Measurements from ENCODE around the gene WTIP. TPM values are rescaled to one million over a fixed set of nuclear protein-coding genes. Genes with fewer than 3 reads are reported as not detected.

Gene WTIP
- total RNA-seq, 1 donor from 2014 or later = 28.2 TPM

DNA sequence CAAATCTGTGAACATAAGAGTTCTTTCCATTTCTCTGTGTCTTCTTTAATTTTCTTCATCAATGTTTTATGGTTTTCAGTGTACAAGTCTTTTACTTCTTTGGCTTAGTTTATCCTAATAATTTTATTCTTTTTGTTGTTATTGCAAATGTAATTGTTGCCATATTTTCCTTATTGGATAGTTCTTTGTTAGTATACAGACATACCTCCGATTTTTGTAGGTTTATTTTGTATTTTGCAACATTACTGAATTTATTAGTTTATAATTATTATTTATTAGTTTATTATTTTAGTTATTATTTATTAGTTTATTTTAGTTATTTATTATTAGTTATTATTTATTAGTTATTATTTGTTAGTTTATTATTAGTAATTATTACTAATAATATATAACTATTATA, 43.4 kb downstream of the WTIP start:
- Histone ChIP-seq H3K4me2 (no peak overlapping the region), H3K36me3 (no peaks in the 10 kb centered on the region), H3K4me1 (no peaks in the 10 kb centered on the region), H3F3A (ENCODE audit: low read depth) (no peaks in the 10 kb centered on the region), H3K9ac (no peak overlapping the region), H3K27me3 (peaks cover 30% of the 10 kb centered on the region), H2AFZ (replicated peaks) (no peak overlapping the region), H3K27ac (no peak overlapping the region), H3K9me3 (ENCODE audit: low read depth) (peaks cover 9% of the 10 kb centered on the region), H3K79me2 (ENCODE audit: low read depth) (no peaks in the 10 kb centered on the region), H4K20me1 (ENCODE audit: low read depth) (no peaks in the 10 kb centered on the region), H3K4me3 (no peak overlapping the region)
- TF ChIP-seq EZH2 (IDR thresholded peaks at IDR 0.05) = no peak
- H3K36me3 Mint-ChIP-seq = no peaks in the 10 kb centered on the region
- H3K9me3 Mint-ChIP-seq = peaks cover 4% of the 10 kb centered on the region
- H3K4me1 Mint-ChIP-seq = no peaks in the 10 kb centered on the region
- H3K27ac Mint-ChIP-seq = no peak overlapping the region
- DNase-seq (ENCODE audit: low spot score) = no peak
- H3K27me3 Mint-ChIP-seq (ENCODE audit: insufficient read depth, low read depth) = peaks cover 2% of the 10 kb centered on the region
- H3K4me3 Mint-ChIP-seq = no peak overlapping the region

DNA sequence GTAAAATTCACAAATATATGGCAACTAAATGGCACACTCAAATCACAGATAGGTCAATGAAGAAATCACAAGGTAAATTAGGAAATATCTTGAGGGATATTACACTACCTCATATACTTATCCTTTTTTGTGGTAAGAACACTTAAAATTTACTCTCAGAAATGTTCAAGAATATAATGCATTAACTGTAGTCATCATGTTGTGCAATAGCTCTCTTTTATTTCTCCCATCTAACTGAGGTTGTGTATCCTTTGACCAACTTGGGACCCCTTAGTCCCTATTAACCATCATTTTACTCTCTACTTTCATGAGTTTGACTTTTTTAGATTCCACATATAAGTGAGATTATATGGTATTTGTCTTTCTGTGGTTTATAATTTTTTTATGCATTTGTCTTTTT, 52.6 kb downstream of the WTIP start:
- no peaks in the 10 kb centered on the region for H4K20me1 ChIP-seq (ENCODE audit: low read depth)
- Mint-ChIP-seq H3K4me1 (no peaks in the 10 kb centered on the region), H3K27ac (no peak overlapping the region), H3K4me3 (no peak overlapping the region), H3K27me3 (ENCODE audit: insufficient read depth, low read depth) (peaks cover 5% of the 10 kb centered on the region), H3K9me3 (no peaks in the 10 kb centered on the region), H3K36me3 (no peaks in the 10 kb centered on the region)
- H3K79me2 ChIP-seq (ENCODE audit: low read depth) = no peaks in the 10 kb centered on the region
- no peak for DNase-seq (ENCODE audit: low spot score)
- H3F3A ChIP-seq (ENCODE audit: low read depth) = no peaks in the 10 kb centered on the region
- no peaks in the 10 kb centered on the region for H3K9me3 ChIP-seq (ENCODE audit: low read depth)
- TF ChIP-seq EZH2phosphoT487 (IDR thresholded peaks at IDR 0.05) (no peak), CTCF (IDR thresholded peaks at IDR 0.05) (no peak), EZH2 (IDR thresholded peaks at IDR 0.05) (no peak)
- H3K36me3 ChIP-seq = no peaks in the 10 kb centered on the region
- H2AFZ ChIP-seq (replicated peaks) = no peak overlapping the region
- H3K4me3 ChIP-seq = no peak overlapping the region
- H3K4me2 ChIP-seq = no peak overlapping the region
- no peak overlapping the region for H3K9ac ChIP-seq
- no peaks in the 10 kb centered on the region for H3K4me1 ChIP-seq
- no peak overlapping the region for H3K27ac ChIP-seq
- peaks cover 70% of the 10 kb centered on the region for H3K27me3 ChIP-seq

DNA sequence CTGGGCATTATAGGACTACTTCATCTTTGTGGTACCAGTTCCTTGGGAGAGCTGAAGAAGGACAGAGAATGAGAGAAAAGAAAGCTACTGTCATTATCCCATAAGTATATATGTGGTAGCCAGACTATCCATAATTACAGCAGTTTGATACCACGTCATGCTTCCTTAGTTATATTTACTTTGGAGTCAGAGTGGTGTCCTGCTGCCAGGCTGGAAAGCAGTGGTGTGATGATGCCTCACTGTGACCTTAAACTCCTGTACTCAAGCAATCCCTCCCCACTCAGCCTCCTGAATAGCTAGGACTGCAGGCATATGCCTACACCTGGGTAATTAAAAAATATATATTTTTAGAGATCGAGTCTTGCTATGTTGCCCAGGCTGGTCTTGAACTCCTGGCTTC, 57.8 kb downstream of the WTIP start:
- Mint-ChIP-seq H3K4me1 (no peaks in the 10 kb centered on the region), H3K4me3 (no peak overlapping the region), H3K36me3 (no peaks in the 10 kb centered on the region), H3K27ac (no peak overlapping the region), H3K27me3 (ENCODE audit: insufficient read depth, low read depth) (peaks cover 2% of the 10 kb centered on the region), H3K9me3 (peaks cover 4% of the 10 kb centered on the region)
- Histone ChIP-seq H3K4me3 (no peak overlapping the region), H3K27me3 (peaks cover 31% of the 10 kb centered on the region), H3K36me3 (no peaks in the 10 kb centered on the region), H3K9ac (no peak overlapping the region), H3K79me2 (ENCODE audit: low read depth) (no peaks in the 10 kb centered on the region), H2AFZ (replicated peaks) (no peak overlapping the region), H3K27ac (no peak overlapping the region), H3F3A (ENCODE audit: low read depth) (no peaks in the 10 kb centered on the region), H4K20me1 (ENCODE audit: low read depth) (no peaks in the 10 kb centered on the region), H3K9me3 (ENCODE audit: low read depth) (no peaks in the 10 kb centered on the region), H3K4me1 (no peaks in the 10 kb centered on the region), H3K4me2 (no peak overlapping the region)
- no peak for DNase-seq (ENCODE audit: low spot score)
- TF ChIP-seq EZH2phosphoT487 (IDR thresholded peaks at IDR 0.05) (no peak), CTCF (IDR thresholded peaks at IDR 0.05) (no peak), EZH2 (IDR thresholded peaks at IDR 0.05) (no peak)

DNA sequence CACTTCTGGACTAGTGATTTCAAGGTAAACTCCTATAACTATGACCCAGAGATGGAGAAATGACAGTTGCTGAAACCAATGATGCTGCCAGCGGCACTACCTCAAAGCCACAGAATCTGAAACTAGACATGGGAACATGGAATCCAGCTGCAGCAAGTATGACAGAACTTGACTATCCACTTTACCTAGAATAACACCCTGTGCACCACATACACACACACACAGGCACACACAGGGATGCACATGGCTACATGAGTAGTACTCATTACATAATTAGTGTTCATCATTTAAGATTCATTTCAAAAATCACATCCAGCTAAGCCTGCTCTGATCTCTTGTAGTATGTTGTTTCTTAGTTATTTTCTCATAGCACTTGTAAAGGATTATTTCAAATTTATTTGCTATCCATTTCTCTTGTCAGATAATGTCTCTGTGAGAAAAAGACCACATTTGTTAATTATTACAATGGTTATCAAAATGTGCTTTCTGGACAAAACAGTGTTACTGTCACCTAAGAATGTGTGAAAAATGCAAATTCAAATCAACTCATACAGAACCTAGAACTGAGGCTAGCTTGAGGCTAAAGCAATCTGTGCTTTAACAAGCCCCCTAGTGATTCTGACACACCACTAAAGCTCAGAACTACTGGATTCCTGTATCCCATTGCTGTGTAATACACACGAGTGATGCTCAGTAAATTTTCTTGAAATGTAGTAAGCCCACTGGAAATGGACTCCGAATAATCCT, 59.4 kb downstream of the WTIP start:
- Histone ChIP-seq H3K9me3 (ENCODE audit: low read depth) (no peaks in the 10 kb centered on the region), H3F3A (ENCODE audit: low read depth) (no peaks in the 10 kb centered on the region), H3K27ac (no peak overlapping the region), H3K27me3 (peaks cover 18% of the 10 kb centered on the region), H4K20me1 (ENCODE audit: low read depth) (no peaks in the 10 kb centered on the region), H3K4me2 (no peak overlapping the region), H3K36me3 (no peaks in the 10 kb centered on the region), H3K79me2 (ENCODE audit: low read depth) (no peaks in the 10 kb centered on the region), H3K4me1 (no peaks in the 10 kb centered on the region), H3K9ac (no peak overlapping the region), H2AFZ (replicated peaks) (no peak overlapping the region), H3K4me3 (no peak overlapping the region)
- H3K4me1 Mint-ChIP-seq = no peaks in the 10 kb centered on the region
- no peak for DNase-seq (ENCODE audit: low spot score)
- no peak overlapping the region for H3K4me3 Mint-ChIP-seq
- H3K27me3 Mint-ChIP-seq (ENCODE audit: insufficient read depth, low read depth) = peaks cover 4% of the 10 kb centered on the region
- TF ChIP-seq EZH2phosphoT487 (IDR thresholded peaks at IDR 0.05) = no peak
- TF ChIP-seq EZH2 (IDR thresholded peaks at IDR 0.05) = no peak
- TF ChIP-seq CTCF (IDR thresholded peaks at IDR 0.05) = no peak
- H3K36me3 Mint-ChIP-seq = no peaks in the 10 kb centered on the region
- H3K27ac Mint-ChIP-seq = no peak overlapping the region
- H3K9me3 Mint-ChIP-seq = peaks cover 4% of the 10 kb centered on the region
